ENCODE results near the gene COG3.

DNA sequence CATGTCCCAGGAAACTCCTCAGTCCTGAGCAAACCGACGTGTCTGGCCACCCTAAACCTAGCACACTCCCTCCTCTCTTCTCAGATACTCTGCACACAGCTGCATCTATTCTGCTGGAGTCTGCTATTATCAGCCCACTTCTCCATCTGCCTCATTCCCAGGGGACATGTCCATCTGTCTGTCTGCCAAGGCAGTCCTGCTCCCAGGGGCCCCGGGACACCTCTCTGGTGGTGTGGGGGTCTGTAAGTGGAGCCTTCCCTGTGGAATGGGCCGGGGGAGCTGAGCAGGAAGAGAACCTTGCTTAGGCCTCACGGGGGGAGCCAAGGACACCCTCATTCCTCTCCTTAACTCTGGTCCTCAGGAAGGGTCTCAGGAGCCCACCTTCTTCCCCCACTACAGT is 78.1 kb downstream of the COG3 start:
- TF ChIP-seq, protein P1, sequence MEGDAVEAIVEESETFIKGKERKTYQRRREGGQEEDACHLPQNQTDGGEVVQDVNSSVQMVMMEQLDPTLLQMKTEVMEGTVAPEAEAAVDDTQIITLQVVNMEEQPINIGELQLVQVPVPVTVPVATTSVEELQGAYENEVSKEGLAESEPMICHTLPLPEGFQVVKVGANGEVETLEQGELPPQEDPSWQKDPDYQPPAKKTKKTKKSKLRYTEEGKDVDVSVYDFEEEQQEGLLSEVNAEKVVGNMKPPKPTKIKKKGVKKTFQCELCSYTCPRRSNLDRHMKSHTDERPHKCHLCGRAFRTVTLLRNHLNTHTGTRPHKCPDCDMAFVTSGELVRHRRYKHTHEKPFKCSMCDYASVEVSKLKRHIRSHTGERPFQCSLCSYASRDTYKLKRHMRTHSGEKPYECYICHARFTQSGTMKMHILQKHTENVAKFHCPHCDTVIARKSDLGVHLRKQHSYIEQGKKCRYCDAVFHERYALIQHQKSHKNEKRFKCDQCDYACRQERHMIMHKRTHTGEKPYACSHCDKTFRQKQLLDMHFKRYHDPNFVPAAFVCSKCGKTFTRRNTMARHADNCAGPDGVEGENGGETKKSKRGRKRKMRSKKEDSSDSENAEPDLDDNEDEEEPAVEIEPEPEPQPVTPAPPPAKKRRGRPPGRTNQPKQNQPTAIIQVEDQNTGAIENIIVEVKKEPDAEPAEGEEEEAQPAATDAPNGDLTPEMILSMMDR (IDR thresholded peaks at IDR 0.05) = no peak
- TF ChIP-seq POLR2A (IDR thresholded peaks at IDR 0.05) (no peak), EP300 (IDR thresholded peaks at IDR 0.05) (no peak)
